GM12891 (cell line): ENCODE results near the gene CEP76.

Experiments used
- PAX5 ChIP-seq: IDR thresholded peaks from 2 replicates; pipeline ENCODE4 v1.6.1; 2011; ENCODE audit warnings: low read length, moderate library complexity, mild to moderate bottlenecking; ENCODE audit not compliant: insufficient read depth, severe bottlenecking
- POLR2A ChIP-seq: IDR thresholded peaks from 2 replicates; pipeline ENCODE4 v1.6.1; 2011; ENCODE audit warnings: low read depth, low read length, control low read depth
- POLR2AphosphoS5 ChIP-seq: IDR thresholded peaks from 2 replicates; pipeline ENCODE4 v1.6.1; 2011; ENCODE audit warnings: low read depth, low read length, control low read depth
- POU2F2 ChIP-seq: IDR thresholded peaks from 2 replicates; pipeline ENCODE4 v1.6.1; 2011; ENCODE audit warnings: low read depth, mild to moderate bottlenecking, control low read depth, low read length, moderate library complexity
- SPI1 ChIP-seq: IDR thresholded peaks from 2 replicates; pipeline ENCODE4 v1.6.1; 2011; ENCODE audit warnings: low read depth, low read length, control low read depth
- TAF1 ChIP-seq: IDR thresholded peaks from 2 replicates; pipeline ENCODE4 v1.6.1; 2011; ENCODE audit warnings: low read depth, low read length, control low read depth

DNA sequence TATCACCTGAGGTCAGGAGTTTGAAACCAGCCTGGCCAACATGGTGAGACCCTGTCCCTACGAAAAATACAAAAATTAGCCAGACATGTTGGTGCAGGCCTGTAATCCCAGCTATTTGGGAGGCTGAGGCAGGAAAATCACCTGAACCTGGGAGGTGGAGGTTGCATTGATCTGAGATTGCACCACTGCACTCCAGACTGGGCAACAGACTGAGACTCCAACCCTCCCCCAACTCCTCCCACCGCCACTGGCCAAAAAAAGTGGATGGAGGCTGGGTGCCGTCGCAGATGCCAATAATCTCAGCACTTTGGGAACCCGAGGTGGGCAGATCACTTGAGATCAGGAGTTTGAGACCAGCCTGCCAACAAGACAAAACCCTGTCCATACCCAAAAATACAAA is 34.5 kb downstream of the CEP76 start:
- TF ChIP-seq POLR2A, result no peak
- no peak for TF ChIP-seq POLR2AphosphoS5
- no peak for TF ChIP-seq TAF1
- no peak for TF ChIP-seq POU2F2
- no peak for TF ChIP-seq SPI1
- no peak for TF ChIP-seq PAX5
